GM18499 (cell line): Measurements from ENCODE around the gene HERC3.

Experiments
- ATAC-seq: cut with Tn5 transposase; IDR thresholded peaks from one replicate; pipeline ENCODE4 v1.9.1; 2021; ENCODE audit warnings: moderate number of reproducible peaks; ENCODE audit not compliant: insufficient read depth, unreplicated experiment

Gene HERC3

GRCh38 chr4:88738180-88738579, 145.9 kb downstream of the HERC3 start:
- ATAC-seq: no peak

DNA sequence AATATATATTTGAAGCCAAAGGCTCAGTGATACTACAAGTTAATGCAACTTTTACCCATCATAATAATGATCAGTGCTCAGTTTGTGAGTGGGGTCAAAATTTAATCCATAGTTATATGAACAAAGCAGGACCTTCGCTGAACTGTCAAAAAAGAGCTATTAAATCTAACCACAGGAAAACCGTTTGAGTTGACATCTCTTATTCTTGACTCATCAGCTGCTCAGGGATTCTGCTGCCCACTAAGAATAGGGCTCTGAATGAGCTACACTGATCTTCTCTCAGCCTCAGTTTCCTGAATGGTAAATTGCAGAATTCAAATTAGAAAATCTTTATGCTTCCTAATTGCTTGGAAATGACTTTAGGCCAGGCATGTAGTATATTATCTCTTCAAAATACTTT, 150.3 kb downstream of the HERC3 start:
- no peak for ATAC-seq

DNA sequence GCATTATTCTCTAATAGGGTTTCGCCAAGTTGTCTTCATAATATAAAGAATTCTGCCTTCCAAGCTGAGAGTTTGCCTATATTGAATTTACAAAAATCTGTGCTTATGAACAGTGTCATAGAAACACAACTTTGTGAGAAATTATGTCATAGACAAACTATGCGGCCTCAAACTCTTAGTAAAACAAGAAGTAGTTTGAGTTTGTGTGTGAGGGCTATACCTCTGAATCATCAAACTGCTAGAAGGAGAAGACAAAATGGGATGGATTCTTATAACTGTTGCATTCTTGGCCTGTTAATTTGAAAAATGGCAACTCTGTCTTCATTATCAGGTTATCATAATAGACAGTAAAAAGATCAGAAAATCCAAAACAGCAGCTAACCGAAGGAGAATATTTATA, 151.4 kb downstream of the HERC3 start:
- ATAC-seq: no peak

GRCh38 chr4:88744609-88745008, 152.3 kb downstream of the HERC3 start:
- ATAC-seq: no peak

DNA sequence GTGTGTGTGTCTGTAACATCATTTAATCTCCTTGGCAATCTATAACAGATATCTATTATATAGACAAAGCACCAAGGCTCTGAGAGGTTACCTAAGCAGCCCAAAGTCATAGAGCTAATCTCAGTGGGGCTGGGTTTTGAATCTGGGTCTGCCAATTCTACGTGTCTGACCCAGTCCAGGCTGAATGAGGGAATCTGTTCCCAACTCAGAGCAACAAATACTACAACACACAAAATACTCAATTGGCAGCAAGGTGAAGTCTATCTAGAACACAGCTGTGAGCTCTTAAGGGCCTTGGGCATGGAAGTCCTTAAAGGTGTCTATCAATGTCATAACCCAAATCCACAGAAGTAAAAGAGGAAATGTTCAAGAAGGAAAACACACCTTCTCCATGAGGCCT, 152.9 kb downstream of the HERC3 start:
- ATAC-seq: no peak

DNA sequence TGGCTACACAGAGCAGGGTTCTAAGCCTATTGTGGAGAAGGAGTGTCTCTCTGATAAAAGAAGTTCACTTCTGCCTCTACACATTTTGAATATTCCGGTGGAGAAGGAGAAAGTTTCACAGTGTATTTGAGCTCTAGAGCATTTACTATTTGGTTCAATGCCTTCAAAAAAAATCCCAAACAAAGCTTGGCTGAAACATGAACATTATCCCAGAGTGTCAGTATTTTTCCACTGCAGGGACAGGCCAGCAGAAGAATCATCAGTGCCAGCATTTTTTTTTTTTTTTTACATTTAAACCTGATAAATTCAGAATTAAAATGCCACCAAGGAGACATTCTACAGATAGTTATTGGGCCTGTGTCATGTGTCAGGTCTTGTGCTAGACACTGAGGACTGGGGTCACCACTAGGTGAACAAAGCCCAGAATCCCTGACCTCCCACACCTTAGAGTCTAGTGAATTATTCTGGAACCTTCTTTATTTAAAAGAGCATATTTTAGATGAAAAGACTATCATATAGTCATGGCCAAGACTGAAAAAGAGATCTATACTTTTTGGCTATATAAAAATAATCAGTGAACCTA, 153.4 kb downstream of the HERC3 start:
- no peak for ATAC-seq

DNA sequence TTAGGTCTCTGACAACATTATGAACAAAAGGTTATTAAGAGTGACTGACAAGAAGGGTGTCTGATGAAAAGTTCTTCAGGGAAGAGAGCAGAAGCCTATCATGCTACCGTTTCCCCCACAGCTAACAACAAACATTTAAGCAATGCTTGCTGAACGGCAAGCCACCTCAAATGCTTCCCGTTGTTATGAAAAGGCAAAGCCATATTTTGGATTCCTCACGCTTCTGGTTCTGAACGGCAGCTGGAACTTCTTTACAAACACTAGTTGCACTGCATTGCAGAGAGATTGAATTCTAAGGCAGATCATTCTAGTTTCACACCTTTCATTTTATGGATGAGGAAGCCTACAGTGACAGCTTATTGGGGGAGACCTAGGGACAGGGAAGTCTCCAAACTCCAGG, 153.9 kb downstream of the HERC3 start:
- ATAC-seq: no peak

- no peak for ATAC-seq
These were observed 155.1 kb downstream of the HERC3 start for GRCh38 chr4:88747351-88747750.

DNA sequence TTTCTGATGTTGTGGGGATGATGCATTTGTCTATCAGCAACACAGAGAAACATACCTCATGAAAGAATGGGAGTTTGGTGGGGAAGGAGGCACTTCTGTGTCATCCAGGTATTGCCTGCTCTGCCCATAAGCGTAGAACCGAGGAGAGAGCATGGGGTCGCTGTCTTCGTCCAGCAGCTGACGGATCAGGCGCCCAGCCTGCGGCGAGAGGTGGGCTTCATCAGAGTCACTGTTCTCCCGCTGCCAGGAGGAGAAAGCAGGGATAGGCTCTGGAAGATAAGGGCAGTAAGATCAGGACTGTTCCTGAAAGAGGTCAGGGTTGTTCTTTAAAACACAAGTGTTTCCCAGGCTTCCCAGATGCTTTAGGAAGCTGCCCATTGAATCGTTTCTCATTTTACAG, 158.1 kb downstream of the HERC3 start:
- no peak for ATAC-seq

- ATAC-seq: no peak
These were observed 159.2 kb downstream of the HERC3 start for GRCh38 chr4:88751258-88752075.

GRCh38 chr4:88752076-88752463, 159.8 kb downstream of the HERC3 start:
- ATAC-seq: no peak

GRCh38 chr4:88752754-88753153, 160.5 kb downstream of the HERC3 start:
- no peak for ATAC-seq

DNA sequence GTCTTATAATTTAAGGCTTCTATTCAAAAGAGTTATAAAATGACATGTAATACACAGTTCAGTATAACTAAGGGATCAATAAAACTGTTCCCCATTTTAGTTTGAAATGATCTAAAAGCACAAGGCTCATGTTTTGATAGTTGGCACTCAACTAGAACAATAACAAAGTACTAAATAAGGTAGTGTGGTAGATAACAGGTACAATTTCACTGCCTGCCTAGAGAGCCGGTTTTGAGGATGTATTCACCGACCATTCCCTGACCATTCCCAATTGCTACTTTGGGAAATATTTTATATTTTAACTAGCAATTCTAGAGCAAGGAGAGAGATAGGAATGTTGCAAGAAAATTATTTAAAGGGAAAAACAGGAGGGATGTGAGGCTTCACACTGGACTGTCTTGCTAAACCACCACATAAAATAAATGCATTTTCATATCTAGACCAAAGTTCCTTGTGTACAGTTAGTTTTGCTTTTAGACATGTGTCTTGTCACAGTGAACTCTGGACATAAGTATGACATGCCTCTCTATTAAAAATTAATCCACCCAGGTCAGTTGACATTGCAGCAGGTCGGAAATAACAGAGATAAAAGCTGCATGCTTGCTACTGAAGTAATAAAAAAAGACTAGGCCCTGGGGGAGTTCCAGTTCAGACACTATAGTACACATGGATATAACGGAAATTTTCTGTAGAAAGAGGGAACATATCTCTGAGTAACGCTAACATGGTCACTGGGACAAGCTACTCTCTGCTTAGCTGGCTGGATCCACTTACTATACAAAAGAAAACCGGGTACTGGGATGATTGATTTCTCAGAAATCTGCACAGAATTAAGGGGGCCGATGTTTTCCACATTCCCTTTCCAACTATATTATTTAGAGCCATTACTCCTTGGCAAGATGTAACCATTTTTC, 161.6 kb downstream of the HERC3 start:
- ATAC-seq: no peak

GRCh38 chr4:88754796-88755195, 162.5 kb downstream of the HERC3 start:
- ATAC-seq: no peak

GRCh38 chr4:88755454-88755853, 163.2 kb downstream of the HERC3 start:
- ATAC-seq: no peak

- ATAC-seq: no peak
These were observed 163.9 kb downstream of the HERC3 start for GRCh38 chr4:88756149-88756548.

GRCh38 chr4:88757067-88757466, 164.8 kb downstream of the HERC3 start:
- ATAC-seq: no peak

DNA sequence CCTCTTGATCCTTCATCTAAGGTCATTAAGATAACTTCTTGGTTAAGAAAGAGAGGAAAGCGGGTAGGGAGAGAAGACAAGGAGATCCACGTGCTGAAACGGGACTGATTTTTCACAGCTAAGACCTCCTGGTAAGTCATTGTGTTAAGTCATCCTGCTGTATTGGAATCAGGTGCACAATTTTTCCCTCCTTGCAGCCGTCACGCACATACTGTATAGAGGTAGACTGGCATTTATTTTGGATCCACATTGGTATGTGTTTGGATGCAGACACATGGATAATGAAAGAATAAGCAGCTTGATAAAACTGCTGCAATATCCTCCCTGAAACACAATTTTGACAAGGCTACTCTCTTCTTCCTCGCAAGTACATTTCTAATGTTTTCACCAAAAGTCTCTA, 165.5 kb downstream of the HERC3 start:
- ATAC-seq: no peak
